Mucosa of rectum (tissue), 2 donors: ENCODE data around the gene VKORC1L1.
"Not testable (repeated sequence)": the region's sequence is repeated elsewhere in the genome, so short reads cannot be mapped to it uniquely, and the experiment has no call there.

Experiments used
- H3K27ac ChIP-seq, 2 donors: one replicate each; pipeline ENCODE4 v1.7.0; 2013; ENCODE audit warnings: inconsistent platforms in 2 of 2, low read depth in 2 of 2, low read length in 2 of 2
- H3K27me3 ChIP-seq, 2 donors: one replicate each; pipeline ENCODE4 v1.7.0; 2013; ENCODE audit warnings: low read length in 2 of 2; ENCODE audit not compliant: control insufficient read depth in 2 of 2, insufficient read depth in 2 of 2
- H3K36me3 ChIP-seq, 2 donors: one replicate each; pipeline ENCODE4 v1.7.0; 2013; ENCODE audit warnings: low read length in 2 of 2; ENCODE audit not compliant: control insufficient read depth in 2 of 2, insufficient read depth in 2 of 2
- H3K4me1 ChIP-seq, 2 donors: one replicate each; pipeline ENCODE4 v1.7.0; 2013; ENCODE audit warnings: low read length in 2 of 2, mild to moderate bottlenecking in 1 of 2; ENCODE audit not compliant: control insufficient read depth in 2 of 2, insufficient read depth in 2 of 2
- H3K4me3 ChIP-seq, 2 donors: one replicate each; pipeline ENCODE4 v1.7.0; 2013; ENCODE audit warnings: low read length in 2 of 2
- H3K9ac ChIP-seq, 2 donors: one replicate each; pipeline ENCODE4 v1.7.0; 2013; ENCODE audit warnings: low read length in 2 of 2, low read depth in 1 of 2, mild to moderate bottlenecking in 1 of 2
- H3K9me3 ChIP-seq, 2 donors: one replicate each; pipeline ENCODE4 v1.7.0; 2013; ENCODE audit warnings: low read length in 2 of 2; ENCODE audit not compliant: control insufficient read depth in 2 of 2
- donor health status: healthy.
- donor health status: Normal muscosa, but diverticular disease.

Gene VKORC1L1

DNA sequence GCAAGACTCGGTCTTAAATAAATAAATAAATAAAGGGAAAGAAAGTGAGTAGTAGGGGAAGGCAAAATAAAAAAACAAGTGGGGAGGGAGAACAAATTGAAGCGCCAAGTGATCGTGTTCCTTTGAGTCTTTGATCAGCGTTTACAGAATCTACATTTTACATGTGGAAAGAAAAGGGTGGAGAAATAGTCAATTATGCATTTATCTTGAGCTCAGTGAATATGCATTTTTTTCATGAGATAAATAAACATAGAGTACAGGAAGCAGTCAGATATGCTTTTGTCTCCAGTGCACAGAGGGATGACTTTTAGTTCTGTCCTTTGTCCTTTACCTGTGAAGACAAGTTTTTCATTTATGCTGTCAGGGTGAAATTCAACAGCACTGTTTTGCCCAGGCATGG lies 115.2 kb downstream of the VKORC1L1 start:
- no peaks in the 10 kb centered on the region for H3K27me3 ChIP-seq
- peaks cover 0 to 5% of the 10 kb centered on the region in 2 donors for H3K4me1 ChIP-seq
- no peaks in the 10 kb centered on the region for H3K36me3 ChIP-seq
- H3K27ac ChIP-seq, result no peak overlapping the region
- H3K4me3 ChIP-seq, result no peak overlapping the region
- no peaks in the 10 kb centered on the region for H3K9me3 ChIP-seq
- no peak overlapping the region for H3K9ac ChIP-seq

GRCh38 chr7:65988503-65988902 lies 115.6 kb downstream of the VKORC1L1 start:
- not testable (repeated sequence) for H3K9me3 ChIP-seq, H3K27ac ChIP-seq, H3K4me1 ChIP-seq, H3K36me3 ChIP-seq, H3K4me3 ChIP-seq, H3K9ac ChIP-seq, H3K27me3 ChIP-seq

- H3K4me3 ChIP-seq, result no peak overlapping the region
- no peaks in the 10 kb centered on the region for H3K9me3 ChIP-seq
- H3K36me3 ChIP-seq, result no peaks in the 10 kb centered on the region
- no peaks in the 10 kb centered on the region for H3K27me3 ChIP-seq
- H3K4me1 ChIP-seq, result no peaks in the 10 kb centered on the region
- H3K9ac ChIP-seq, result no peak overlapping the region
- H3K27ac ChIP-seq, result no peak overlapping the region
Observed at GRCh38 chr7:65989694-65990080, 116.8 kb downstream of the VKORC1L1 start.

DNA sequence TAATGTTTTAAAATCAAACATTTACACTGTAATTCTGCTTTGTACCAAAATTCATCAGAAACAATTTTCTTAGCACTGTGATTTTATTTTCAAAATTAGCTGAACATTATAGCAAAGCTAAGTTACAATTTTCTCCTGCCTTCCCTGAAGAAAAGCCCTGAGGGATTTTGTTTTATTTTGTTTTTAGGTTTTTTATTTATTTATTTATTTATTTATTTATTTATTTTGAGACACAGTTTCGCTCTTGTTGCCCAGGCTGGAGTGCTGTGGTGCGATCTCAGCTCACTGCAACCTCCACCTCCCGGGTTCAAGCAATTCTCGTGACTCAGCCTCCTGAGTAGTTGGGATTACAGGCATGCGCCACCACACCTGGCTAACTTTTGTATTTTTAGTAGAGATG lies 119.0 kb downstream of the VKORC1L1 start:
- not testable (repeated sequence) for H3K27ac ChIP-seq, H3K4me1 ChIP-seq, H3K4me3 ChIP-seq, H3K9ac ChIP-seq, H3K36me3 ChIP-seq, H3K9me3 ChIP-seq, H3K27me3 ChIP-seq

GRCh38 chr7:65992526-65992925 lies 119.7 kb downstream of the VKORC1L1 start:
- H3K36me3 ChIP-seq, result no peaks in the 10 kb centered on the region
- no peaks in the 10 kb centered on the region for H3K27me3 ChIP-seq
- no peak overlapping the region for H3K27ac ChIP-seq
- no peaks in the 10 kb centered on the region for H3K4me1 ChIP-seq
- H3K9ac ChIP-seq, result no peak overlapping the region
- no peaks in the 10 kb centered on the region for H3K9me3 ChIP-seq
- H3K4me3 ChIP-seq, result no peak overlapping the region

DNA sequence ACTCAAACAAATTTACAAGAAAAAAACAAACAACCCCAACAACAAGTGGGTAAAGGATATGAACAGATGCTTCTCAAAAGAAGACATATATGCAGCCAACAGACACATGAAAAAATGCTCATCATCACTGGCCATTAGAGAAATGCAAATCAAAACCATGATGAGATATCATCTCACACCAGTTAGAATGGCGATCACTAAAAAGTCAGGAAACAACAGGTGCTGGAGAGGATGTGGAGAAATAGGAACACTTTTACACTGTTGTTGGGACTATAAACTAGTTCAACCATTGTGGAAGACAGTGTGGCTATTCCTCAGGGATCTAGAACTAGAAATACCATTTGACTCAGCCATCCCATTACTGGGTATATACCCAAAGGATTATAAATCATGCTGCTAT lies 122.1 kb downstream of the VKORC1L1 start:
- H3K9me3 ChIP-seq, H3K9ac ChIP-seq, H3K27me3 ChIP-seq, H3K36me3 ChIP-seq, H3K4me1 ChIP-seq, H3K27ac ChIP-seq, H3K4me3 ChIP-seq: not testable (repeated sequence)

- not testable (repeated sequence) for H3K27me3 ChIP-seq, H3K9ac ChIP-seq, H3K9me3 ChIP-seq, H3K4me3 ChIP-seq, H3K27ac ChIP-seq, H3K36me3 ChIP-seq, H3K4me1 ChIP-seq
Observed at GRCh38 chr7:66000823-66001417, 128.0 kb downstream of the VKORC1L1 start.

GRCh38 chr7:66005115-66005671 lies 132.3 kb downstream of the VKORC1L1 start:
- H3K4me1 ChIP-seq, H3K9me3 ChIP-seq, H3K9ac ChIP-seq, H3K36me3 ChIP-seq, H3K27me3 ChIP-seq: not testable (repeated sequence)
- peak overlapping the region in 1 of 2 donors; percentile 13 for H3K4me3 ChIP-seq
- H3K27ac ChIP-seq, result peak overlapping the region; percentile 47 to 65

DNA sequence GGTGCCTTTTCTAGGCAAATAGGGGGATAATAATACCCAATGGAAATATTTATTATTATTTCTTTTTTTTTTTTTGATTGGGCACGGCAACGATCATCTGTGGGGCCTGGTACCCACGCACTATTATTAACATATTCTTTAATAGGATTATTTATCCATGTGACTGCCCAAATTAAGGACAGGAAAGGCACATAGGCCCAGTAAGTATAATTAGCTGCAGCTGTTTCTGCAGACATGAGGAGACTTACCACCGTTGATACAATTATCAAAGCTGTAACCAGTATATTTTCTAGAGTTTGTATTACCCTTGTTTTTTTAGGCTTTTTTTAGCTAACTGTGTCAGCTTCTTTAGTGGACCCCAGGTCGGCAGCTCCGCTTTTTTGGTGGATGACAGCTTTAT lies 134.4 kb downstream of the VKORC1L1 start:
- Histone ChIP-seq H3K27me3 (no peaks in the 10 kb centered on the region), H3K9me3 (no peaks in the 10 kb centered on the region), H3K27ac (no peak overlapping the region), H3K4me1 (peaks cover 3 to 7% of the 10 kb centered on the region in 2 donors), H3K4me3 (no peak overlapping the region), H3K36me3 (no peaks in the 10 kb centered on the region), H3K9ac (no peak overlapping the region)
